G401.6 (cell line): Measurements from ENCODE around the gene SLC22A23.

Experiments
- FAIRE-seq: peaks from 2 replicates; lab custom pipeline; 2012; peaks lifted over from hg19 to GRCh38; lab: Jason Lieb, UNC

The SLC22A23 gene

GRCh38 chr6:3443221-3443515 lies 13.7 kb downstream of the SLC22A23 start:
- FAIRE-seq, result no peak

GRCh38 chr6:3442431-3443220 lies 14.2 kb downstream of the SLC22A23 start:
- no peak for FAIRE-seq

- FAIRE-seq, result no peak
Observed at GRCh38 chr6:3440911-3441310, 15.9 kb downstream of the SLC22A23 start.

GRCh38 chr6:3439961-3440360 lies 16.9 kb downstream of the SLC22A23 start:
- FAIRE-seq, result no peak

- no peak for FAIRE-seq
Observed at GRCh38 chr6:3438190-3439167, 18.4 kb downstream of the SLC22A23 start.

- no peak for FAIRE-seq
Observed at GRCh38 chr6:3433005-3433404, 23.8 kb downstream of the SLC22A23 start.

- no peak for FAIRE-seq
Observed at GRCh38 chr6:3432416-3432815, 24.4 kb downstream of the SLC22A23 start.

GRCh38 chr6:3431994-3432393 lies 24.9 kb downstream of the SLC22A23 start:
- no peak for FAIRE-seq

- FAIRE-seq, result no peak
Observed at GRCh38 chr6:3429211-3429610, 27.6 kb downstream of the SLC22A23 start.

- FAIRE-seq, result no peak
Observed at GRCh38 chr6:3428700-3429099, 28.1 kb downstream of the SLC22A23 start.

GRCh38 chr6:3428247-3428646 lies 28.6 kb downstream of the SLC22A23 start:
- no peak for FAIRE-seq

GRCh38 chr6:3427687-3428085 lies 29.2 kb downstream of the SLC22A23 start:
- no peak for FAIRE-seq

GRCh38 chr6:3426927-3427686 lies 29.7 kb downstream of the SLC22A23 start:
- FAIRE-seq, result no peak

GRCh38 chr6:3426091-3426926 lies 30.5 kb downstream of the SLC22A23 start:
- FAIRE-seq, result no peak

GRCh38 chr6:3425574-3425973 lies 31.3 kb downstream of the SLC22A23 start:
- FAIRE-seq, result no peak

GRCh38 chr6:3424185-3424927 lies 32.5 kb downstream of the SLC22A23 start:
- FAIRE-seq, result no peak

- no peak for FAIRE-seq
Observed at GRCh38 chr6:3423439-3424184, 33.2 kb downstream of the SLC22A23 start.

- no peak for FAIRE-seq
Observed at GRCh38 chr6:3422435-3423070, 34.3 kb downstream of the SLC22A23 start.

GRCh38 chr6:3421791-3422434 lies 34.9 kb downstream of the SLC22A23 start:
- no peak for FAIRE-seq
